GM12865 (cell line): ENCODE data around the gene LYPD1.

ENCODE experiments used
- DNase-seq: peaks from one replicate; pipeline ENCODE4 v3.0.0; 2010; ENCODE audit warnings: low read depth
- H3K4me3 ChIP-seq: 2 replicates; pipeline ENCODE4 v1.5.1; 2011; ENCODE audit warnings: mild to moderate bottlenecking, low read depth, low read length, control low read depth
- TF ChIP-seq, protein P1 (sequence below): IDR thresholded peaks from 2 replicates; pipeline ENCODE4 v1.5.1; 2011; ENCODE audit warnings: low read length, control low read depth, low read depth, inconsistent platforms; ENCODE audit not compliant: insufficient read depth; ENCODE audit errors: missing control alignments

The LYPD1 gene

DNA sequence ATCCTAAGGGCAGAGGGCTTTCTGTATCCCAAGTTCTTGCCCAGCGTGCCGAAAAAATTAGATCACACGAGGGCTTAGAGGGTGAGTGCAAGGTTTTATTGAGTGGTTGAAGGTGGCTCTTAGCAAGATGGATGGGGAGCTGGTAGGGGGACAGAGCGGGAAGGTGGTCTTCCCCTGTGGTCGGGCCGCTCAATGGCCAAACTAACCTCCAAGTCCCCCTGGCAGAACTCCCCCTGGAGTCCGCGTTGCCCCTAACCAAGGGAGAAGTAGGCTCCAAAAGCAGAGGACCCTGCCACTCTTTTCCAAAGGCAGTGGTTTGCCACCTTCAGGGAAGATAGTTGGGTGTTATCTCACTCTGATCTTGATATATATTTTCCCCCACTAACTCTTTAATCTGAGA, 63.4 kb downstream of the LYPD1 start:
- H3K4me3 ChIP-seq = no peak overlapping the region
- DNase-seq = no peak
- TF ChIP-seq, protein P1, sequence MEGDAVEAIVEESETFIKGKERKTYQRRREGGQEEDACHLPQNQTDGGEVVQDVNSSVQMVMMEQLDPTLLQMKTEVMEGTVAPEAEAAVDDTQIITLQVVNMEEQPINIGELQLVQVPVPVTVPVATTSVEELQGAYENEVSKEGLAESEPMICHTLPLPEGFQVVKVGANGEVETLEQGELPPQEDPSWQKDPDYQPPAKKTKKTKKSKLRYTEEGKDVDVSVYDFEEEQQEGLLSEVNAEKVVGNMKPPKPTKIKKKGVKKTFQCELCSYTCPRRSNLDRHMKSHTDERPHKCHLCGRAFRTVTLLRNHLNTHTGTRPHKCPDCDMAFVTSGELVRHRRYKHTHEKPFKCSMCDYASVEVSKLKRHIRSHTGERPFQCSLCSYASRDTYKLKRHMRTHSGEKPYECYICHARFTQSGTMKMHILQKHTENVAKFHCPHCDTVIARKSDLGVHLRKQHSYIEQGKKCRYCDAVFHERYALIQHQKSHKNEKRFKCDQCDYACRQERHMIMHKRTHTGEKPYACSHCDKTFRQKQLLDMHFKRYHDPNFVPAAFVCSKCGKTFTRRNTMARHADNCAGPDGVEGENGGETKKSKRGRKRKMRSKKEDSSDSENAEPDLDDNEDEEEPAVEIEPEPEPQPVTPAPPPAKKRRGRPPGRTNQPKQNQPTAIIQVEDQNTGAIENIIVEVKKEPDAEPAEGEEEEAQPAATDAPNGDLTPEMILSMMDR = no peak

DNA sequence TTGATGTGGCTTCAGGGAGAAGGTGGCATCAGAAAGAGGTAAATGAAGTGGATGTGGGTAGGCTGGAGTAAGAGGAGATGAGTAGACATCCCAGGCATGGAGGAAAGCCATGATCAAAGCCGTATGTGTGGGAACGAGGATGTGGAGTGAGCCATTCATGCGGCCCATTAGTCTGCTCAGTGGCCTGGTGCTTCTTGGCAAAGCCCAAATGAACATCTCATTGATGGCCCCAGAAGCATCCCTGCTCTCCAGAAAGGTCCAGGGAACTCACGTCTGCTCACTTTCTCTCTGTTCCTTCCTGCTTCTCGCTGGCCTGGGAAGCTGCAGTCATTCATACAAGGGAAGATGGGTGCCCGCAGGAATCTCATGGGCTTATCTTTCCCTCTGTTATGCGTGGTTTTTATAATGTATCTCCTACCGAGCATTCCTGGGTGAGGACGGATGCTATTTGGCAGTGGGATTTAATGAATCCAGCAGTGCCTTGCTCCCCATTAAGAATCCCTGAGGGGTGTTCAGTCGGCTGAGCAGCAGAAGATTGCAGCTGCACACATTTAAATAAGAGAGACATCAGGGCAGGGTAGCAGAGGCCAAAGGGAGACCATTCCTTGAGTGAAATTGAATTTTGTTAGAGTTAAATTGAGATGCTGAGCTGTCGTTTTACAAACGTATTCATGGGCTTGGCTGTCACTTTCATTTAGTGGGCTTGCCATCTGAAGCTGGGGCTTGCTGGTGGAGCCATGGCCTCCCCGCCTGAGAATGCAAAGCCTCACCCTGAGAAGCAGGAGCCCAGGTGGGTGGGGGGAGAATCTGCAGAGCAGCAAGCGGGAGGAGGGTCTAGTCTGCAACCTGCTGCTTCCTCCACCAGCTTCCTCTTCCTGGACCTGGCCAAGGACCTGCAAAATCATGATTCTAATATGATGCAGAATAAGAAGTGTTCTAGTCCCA, 64.5 kb downstream of the LYPD1 start:
- DNase-seq = no peak
- H3K4me3 ChIP-seq = no peak overlapping the region
- TF ChIP-seq, protein P1 = no peak

DNA sequence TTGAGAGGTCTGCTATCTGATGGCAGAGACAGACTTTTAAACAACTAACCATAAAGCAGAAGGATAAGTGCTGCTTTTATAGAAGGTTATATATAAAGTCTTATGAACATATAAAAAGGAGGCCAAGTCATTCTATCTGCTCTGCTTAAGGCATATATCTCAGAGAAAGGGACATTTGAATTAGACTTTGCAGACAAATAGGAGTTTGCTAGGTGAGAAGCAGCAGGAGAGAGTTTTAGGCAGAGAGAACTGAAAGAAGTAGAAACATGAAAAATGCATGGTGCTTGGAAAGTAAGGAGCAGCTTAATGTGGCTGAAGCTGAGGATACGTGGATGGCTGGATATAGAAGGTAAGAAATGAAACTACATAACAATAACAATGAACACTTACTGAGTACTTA, 65.4 kb downstream of the LYPD1 start:
- DNase-seq = no peak
- TF ChIP-seq, protein P1 = no peak

DNA sequence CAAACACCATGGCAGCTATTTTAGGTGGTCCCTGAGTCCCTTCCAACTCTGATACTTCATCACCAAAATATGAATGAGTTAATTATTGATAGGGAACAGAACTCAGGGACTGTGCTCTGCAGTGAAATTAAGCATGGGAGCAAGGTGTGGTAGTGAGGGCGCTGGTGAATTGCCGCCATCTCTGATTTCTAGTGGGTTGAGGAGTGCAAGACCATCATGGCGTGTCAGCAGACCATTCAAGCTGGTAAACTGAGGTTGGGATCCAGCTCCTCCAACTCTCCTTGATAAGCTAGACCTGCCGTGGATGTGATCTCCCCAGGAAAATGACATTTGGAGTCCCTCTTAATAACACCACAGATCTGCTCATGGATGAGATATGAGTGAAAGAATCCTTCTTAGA, 70.4 kb downstream of the LYPD1 start:
- DNase-seq = no peak
- TF ChIP-seq, protein P1 = no peak
- H3K4me3 ChIP-seq = no peak overlapping the region

More for the DNA sequence above, 65.4 kb downstream of the LYPD1 start:
- no peak overlapping the region for H3K4me3 ChIP-seq

DNA sequence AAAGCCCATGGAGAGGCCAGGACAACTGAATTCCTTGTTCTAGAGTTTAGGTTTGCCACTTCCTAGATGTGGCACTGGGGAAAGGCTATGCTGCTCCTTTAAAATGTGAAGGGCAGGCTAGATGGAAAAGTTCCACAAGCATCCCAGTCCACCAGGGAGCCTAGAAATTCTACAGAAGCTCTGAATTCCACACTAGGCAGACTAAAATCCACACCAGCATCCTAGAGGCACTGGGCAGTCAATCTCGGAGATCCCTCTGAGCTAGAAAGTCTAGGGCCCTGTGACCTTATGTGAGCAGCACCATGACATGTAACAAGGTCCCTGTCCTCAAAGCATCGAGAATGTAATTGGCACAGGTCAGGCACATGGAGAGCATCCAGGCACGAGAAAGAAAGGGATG, 71.5 kb downstream of the LYPD1 start:
- DNase-seq = no peak
- TF ChIP-seq, protein P1 = no peak
- no peak overlapping the region for H3K4me3 ChIP-seq

DNA sequence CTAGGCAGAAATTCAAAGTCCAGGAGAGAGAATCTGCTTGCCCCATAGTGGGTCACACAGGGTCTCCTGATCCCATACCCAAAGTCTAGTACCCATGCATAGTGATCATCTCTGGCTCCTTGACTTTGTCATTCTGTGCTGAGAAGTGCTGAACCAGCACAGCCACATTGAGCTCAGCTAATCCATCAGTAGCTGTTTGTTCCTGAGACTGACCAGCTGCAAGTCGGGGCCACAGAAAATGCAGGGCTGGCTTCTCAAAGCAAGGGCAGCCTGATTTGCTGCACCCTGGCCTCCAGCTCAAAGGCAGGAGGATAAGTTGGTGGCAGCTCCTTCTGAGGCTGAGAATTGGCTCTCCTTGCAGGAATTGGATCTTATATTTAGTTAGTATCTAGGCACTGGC, 72.2 kb downstream of the LYPD1 start:
- TF ChIP-seq, protein P1 = no peak
- no peak overlapping the region for H3K4me3 ChIP-seq
- no peak for DNase-seq
